ENCODE measurements around the gene LCA5L.

LCA5L gene

DNA sequence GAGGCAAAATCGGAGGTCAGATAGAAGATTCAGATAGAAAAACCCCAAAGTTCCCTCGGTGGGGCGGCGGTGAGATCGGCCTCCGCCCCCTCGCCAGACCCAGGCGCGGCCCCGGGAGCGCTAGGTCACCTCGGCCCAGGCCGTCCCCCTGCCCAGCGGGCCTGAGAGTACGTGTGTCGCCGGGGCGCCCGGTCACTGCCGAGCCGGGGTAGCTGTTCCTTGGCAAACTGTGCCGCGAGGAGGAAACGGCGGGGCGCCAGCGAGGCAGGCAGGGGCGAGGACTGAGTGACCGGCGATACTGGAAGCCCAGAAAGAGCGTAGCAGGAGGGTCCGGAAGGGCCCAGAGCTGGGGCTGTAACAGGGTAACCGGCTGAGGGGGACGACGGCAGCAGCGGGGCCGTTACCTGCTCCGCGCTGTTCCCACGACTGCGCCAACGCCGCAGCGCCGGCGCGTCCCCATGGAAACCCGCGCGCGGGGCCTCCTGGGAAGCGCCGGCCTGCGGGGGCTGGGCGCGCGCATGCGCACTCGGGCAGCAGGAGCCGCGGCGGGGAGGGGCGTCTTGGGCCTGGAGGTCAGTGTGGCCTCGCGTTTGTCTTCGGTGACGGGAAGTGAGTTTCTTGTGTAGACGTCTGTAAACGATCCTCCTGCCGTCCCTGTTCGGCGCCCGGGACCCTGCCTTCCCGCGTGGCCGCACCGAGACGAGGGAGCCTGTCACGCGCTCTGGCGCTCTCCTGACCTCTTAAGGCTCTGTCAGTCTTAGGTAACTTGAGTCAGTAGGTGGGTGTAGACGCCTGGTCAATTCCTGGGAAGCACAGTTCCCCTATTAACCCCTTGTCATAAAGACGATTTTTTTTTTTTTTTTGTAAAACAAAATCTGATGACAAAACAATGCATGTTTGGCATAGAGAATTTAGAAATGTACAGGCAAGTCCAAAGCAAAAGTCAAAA lies at the start of gene LCA5L:
Gene LCA5L, minus strand, starts transcription at position 458 of the 949 bp plus-strand sequence. CDS start 17,285 bp downstream, outside the sequence.
- peak; percentile 66 to 83 for DNase-seq (ENCODE audit: low read depth in 2 of 2, low spot score in 1 of 2)

DNA sequence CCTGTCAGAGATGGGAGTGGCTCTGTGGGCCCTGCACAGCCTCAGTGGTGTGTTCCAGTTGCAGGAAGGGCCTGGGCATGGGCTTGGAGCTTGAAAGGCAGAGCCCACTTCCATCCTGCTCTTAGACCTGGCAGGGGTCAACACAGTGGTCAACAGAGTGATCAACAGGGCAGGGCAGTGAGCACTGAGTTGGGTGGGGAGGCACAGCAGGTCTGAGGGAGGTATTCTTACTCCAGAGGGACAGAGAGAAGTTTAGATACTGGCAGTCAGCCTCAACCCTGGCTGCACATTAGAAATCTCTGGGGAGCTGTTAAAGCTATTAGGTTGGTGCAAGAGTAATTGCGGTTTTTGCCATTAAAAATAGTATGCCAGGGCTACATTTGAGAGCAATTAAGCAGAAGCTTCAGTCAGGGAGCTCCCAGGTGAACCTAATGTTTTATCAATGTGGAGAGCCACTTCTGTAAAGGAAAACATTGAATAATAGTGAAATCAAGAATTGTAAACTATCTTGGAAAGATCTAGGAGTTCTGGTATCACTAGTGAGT lies 43.9 kb upstream of the LCA5L start:
- no peak for DNase-seq (ENCODE audit: low read depth in 2 of 2, low spot score in 1 of 2)

- DNase-seq (ENCODE audit: low read depth in 2 of 2, low spot score in 1 of 2): no peak
These were observed 39.2 kb upstream of the LCA5L start for GRCh38 chr21:39484711-39485276.

- DNase-seq (ENCODE audit: low read depth in 2 of 2, low spot score in 1 of 2): no peak
These were observed 38.3 kb upstream of the LCA5L start for GRCh38 chr21:39483917-39484316.

GRCh38 chr21:39481886-39482285 lies 36.3 kb upstream of the LCA5L start:
- DNase-seq (ENCODE audit: low read depth in 2 of 2, low spot score in 1 of 2): no peak

GRCh38 chr21:39480271-39480670 lies 34.7 kb upstream of the LCA5L start:
- no peak for DNase-seq (ENCODE audit: low read depth in 2 of 2, low spot score in 1 of 2)

- DNase-seq (ENCODE audit: low read depth in 2 of 2, low spot score in 1 of 2): no peak
These were observed 34.2 kb upstream of the LCA5L start for GRCh38 chr21:39479814-39480182.

DNA sequence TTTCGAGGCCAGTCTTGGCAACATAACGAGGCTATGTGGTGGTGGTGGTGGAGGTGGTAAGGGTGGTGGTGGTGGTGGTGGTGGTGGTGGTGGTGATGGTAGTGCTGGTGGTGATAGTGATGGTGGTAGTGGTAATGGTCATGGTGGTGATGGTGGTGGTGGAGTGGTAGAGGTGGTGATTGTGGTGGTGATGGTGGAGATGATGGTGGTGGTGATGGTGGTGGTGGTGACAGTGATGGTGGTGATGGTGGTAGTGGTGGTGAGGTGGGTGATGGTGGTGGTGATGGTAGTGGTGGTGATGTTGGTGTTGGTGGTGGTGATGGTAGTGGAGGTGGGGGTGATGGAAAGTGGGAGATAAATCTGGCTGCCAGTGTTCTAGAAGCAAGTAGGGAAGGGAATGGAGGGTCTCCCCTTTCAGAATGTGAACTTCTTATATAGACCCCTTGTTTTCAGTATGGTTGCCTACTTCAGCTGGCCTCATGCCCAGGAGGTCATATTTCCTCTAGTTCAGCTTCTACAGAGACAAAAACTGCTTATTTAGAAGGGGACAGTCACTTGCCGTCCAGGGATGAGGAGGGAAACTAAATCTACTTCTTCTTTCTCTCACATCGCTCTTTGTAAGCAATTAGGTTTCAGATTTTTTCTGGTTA lies 33.7 kb upstream of the LCA5L start:
- DNase-seq (ENCODE audit: low read depth in 2 of 2, low spot score in 1 of 2): no peak

- no peak for DNase-seq (ENCODE audit: low read depth in 2 of 2, low spot score in 1 of 2)
These were observed 29.0 kb upstream of the LCA5L start for GRCh38 chr21:39474611-39475010.

- no peak for DNase-seq (ENCODE audit: low read depth in 2 of 2, low spot score in 1 of 2)
These were observed 27.2 kb upstream of the LCA5L start for GRCh38 chr21:39472786-39473185.

GRCh38 chr21:39471598-39471997 lies 26.0 kb upstream of the LCA5L start:
- no peak for DNase-seq (ENCODE audit: low read depth in 2 of 2, low spot score in 1 of 2)

- no peak for DNase-seq (ENCODE audit: low read depth in 2 of 2, low spot score in 1 of 2)
These were observed 23.0 kb upstream of the LCA5L start for GRCh38 chr21:39468559-39468958.

DNA sequence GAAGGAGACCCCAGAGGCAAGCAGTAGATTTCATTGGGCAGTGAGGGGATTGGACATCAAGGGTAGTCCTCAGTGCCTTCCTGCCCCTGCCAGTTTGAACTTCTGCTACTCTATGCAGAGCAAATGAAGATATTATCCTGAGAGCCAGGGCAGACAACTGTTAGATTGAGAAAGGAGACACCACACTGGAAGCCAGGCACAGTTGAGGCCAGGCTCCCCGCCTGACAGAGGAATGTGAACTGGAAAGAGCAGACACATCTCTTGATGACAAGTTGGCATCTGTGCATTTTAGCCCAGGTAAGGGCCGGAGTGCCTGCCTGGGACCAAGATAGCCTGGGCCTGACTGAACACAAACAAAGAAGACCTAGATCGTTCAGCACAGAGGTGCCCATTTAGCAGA lies 22.2 kb upstream of the LCA5L start:
- DNase-seq (ENCODE audit: low read depth in 2 of 2, low spot score in 1 of 2): no peak

- no peak for DNase-seq (ENCODE audit: low read depth in 2 of 2, low spot score in 1 of 2)
These were observed 21.0 kb upstream of the LCA5L start for GRCh38 chr21:39466584-39466983.

GRCh38 chr21:39463308-39463707 lies 17.7 kb upstream of the LCA5L start:
- no peak for DNase-seq (ENCODE audit: low read depth in 2 of 2, low spot score in 1 of 2)

- DNase-seq (ENCODE audit: low read depth in 2 of 2, low spot score in 1 of 2): no peak
These were observed 15.8 kb upstream of the LCA5L start for GRCh38 chr21:39461419-39461818.

GRCh38 chr21:39456665-39457064 lies 11.1 kb upstream of the LCA5L start:
- DNase-seq (ENCODE audit: low read depth in 2 of 2, low spot score in 1 of 2): no peak

- DNase-seq (ENCODE audit: low read depth in 2 of 2, low spot score in 1 of 2): no peak
These were observed 9.5 kb upstream of the LCA5L start for GRCh38 chr21:39454949-39455668.

- no peak for DNase-seq (ENCODE audit: low read depth in 2 of 2, low spot score in 1 of 2)
These were observed 8.1 kb upstream of the LCA5L start for GRCh38 chr21:39453571-39454179.

GRCh38 chr21:39452970-39453342 lies 7.4 kb upstream of the LCA5L start:
- no peak for DNase-seq (ENCODE audit: low read depth in 2 of 2, low spot score in 1 of 2)

Data from stimulated activated CD8-positive, alpha-beta memory T cell treated with anti-CD3 and anti-CD28 coated beads, Interleukin-4, amount 100 ng/mL, for 1 hour (primary cell).